Islet of Langerhans (tissue), 1 donor: ENCODE results near the gene ATRN.

ENCODE experiments used
- FAIRE-seq: peaks from one replicate; lab custom pipeline; 2011; peaks lifted over from hg19 to GRCh38; lab: Jason Lieb, UNC

Gene ATRN

DNA sequence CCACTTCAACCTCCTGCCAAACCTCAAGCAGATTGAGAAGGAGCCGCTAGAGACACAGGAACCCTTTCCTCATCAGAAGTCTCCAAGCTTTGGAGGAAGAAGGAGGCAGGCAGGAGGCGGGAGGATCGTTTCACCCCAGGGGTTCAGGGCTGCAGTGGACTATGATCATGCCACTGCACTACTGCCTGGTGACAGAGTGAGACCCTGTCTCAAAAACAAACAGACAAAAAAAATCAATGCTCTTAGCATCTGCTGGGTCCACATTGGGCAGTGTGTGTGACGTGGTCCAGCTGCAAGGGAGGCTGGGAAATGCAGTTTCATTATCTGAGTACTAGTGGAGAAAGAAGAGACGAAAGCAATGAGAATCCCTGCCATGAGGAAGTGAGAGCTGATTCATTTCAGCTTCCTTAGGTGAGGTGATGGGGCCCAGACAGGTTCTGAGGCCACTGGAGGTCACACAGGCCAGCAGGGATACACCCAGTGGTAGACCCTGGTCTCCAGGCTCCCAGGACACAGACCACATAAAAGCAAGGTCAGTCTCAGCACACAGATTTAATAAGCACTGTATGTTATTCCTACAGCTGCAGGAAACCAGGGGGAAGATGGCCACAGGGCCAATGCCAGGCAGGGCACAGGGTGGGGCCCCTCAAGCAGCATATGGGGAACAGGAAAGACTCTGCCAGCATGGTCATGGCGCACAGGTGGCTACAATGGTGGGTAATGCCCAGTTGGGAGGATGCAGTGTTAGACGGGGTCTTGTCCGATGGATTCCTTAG lies 188.1 kb downstream of the ATRN start:
- no peak for FAIRE-seq

DNA sequence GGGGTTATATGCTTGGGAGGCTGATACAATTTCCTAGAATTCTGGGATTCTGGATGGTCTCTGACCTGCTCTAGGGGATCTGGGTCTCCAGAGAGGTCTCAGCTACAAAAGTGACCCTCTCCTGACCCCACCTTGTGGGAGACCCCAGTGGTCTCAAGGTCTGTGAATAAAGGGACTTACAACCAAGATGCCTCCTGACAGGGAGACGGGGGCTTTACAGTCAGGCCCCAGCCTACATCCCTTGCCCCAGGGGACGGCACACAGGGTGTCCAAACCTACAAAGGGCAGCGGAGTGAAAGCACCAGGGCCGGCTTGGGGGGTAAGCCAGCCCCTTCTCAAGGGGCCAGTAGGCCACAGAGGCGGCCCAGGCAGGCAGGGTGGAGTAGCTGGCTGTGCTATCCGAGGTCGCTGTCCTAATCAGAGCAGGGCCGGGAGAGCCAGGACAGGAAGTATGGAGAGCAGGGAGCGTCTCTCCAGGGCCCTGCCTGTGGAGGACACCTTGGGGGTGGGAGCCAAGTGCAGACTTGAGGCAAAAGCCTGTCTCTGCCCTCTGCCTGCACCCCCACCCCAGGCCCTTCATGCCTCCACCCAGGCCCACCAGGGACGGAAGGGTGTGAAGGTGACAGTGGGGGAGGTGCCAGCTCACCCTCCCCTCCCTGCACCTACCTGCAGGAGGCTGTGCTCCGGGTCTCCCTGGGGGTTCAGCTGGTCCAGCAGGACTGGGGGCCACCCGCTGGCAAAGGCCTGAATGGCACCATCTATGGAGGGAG lies 188.9 kb downstream of the ATRN start:
- no peak for FAIRE-seq

DNA sequence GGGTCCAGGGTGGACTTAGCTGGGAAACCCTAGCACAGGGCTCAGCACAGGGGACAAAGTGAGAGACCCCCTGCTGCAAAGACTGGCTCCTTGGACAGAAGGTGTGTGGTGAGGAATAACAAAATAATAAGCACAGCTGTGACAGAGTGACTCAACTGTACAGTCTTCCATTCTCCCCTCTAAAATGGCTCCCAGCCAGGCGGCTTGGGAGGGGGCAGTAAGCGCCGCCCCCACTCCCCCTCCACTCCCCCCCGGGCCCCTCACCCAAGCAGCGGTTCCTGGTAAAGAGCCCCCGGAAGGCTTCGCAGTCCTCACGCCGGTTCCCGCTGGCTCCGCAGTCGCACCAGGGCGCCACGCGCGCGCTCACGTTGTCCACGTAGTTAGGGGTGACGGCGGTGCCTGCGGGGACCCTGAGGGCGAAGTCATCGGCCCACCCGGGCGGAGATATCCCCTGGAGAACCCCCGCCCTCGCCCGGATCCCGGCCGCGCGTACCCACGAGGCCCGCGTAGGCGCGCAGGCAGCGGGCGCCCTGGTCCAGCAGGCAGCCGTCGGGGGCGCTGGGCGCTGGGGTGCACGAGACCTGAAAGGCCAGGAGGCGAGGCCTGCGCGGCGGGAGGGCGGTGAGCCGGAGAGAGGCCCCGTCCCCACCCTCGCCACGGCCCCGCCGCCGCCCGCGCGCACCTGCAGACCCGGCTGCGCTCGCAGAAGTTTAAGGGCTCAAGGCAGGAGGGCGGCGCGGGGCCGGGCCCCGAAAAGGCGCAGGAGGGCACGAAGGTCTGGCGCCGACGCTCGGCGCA lies 189.6 kb downstream of the ATRN start:
- no peak for FAIRE-seq

GRCh38 chr20:3661060-3661813 lies 190.4 kb downstream of the ATRN start:
- no peak for FAIRE-seq

DNA sequence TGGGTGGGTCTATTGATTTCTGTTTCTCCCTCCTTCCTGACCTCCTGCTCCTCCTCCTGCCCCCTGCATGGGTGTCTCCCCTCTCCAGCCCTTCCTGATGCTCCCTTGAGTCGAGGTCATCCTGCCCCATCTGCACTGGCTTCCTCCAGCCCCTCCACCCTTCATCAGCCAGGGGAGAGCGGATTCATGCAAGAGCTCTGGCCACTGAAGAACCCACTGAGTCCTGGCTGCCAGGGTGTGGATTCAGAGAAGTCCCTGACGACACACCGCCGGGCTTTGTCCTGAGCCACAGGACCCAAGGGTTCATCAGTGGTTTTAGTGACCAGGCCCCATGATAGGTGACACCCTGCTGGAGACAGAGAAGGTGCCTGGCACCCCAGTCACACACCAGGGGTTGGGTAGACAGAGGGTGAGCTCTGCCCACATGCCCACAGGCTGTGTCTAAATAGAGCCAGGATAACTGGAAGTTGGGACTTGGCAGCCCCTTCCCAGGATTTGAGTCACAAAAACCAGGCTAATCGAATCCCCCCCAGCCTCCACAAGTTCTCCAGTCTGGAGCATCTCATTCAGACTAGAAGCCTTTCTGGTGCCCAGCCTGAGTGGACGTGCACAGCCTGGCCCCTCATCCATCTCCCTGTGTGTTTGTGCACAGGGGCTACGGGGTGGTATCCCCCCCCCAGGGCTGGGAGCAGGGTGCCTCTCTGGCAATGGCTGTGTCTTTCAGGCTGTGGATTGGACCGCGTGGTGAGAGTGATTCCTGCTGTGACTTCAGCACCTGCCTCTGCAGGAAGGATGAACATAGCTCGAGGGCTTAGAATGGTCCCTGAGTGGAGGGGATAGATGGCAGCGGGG lies 191.2 kb downstream of the ATRN start:
- FAIRE-seq: no peak

DNA sequence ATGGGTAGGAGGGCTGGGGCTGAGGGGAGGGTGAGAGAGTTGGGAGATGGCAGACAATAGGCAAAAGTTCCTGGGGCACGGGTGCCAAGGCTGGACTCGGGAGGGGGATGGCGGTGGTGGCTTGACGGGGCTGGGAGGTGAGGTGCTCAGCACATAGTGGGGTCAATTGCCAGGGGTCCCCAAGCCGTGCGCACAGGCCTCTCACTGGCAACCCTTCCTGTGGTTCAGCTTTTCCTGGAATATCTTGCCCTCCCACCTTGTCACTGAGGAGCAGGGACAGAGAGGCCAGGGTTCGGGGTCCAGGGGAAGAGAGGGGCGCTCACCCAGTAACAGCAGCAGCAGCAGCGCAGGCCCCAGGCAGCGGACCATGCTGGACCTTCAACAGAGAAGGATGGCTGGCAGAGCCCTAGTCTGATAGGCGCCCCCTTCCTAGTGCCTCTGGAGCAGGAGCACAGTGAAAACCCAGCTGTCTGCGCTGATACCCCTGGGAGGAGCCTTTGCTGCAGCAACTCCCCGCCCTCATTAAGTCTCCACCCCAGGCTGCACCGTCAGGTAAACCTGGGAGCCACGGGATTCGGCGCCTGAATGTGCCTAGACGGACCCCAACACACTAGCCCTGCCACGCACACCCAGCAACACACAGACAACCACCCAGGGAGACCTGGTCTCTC lies 192.3 kb downstream of the ATRN start, which contains the start of gene GFRA4:
GFRA4 (minus strand) TSS at position 369 of the 671 bp plus-strand sequence; CDS start at position 369, 0 bp downstream.
- FAIRE-seq: no peak

DNA sequence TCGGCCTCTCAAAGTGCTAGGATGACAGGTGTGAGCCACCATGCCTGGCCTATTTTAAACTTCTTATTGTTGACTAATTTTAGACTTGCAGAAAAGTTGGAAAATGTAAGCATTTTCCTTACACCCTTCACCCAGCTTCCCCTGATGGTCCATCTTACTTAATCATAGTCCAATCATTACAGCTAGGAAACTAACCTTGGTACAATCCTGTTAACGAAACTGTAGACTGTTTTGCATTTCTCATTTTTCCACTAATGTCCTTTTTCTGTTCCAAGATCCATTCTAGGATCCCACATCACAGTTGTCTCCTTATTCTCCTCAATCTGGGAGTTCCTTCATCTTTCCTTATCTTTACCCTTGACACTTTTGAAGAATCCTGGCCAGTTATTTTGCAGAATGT lies 193.0 kb downstream of the ATRN start:
- no peak for FAIRE-seq

DNA sequence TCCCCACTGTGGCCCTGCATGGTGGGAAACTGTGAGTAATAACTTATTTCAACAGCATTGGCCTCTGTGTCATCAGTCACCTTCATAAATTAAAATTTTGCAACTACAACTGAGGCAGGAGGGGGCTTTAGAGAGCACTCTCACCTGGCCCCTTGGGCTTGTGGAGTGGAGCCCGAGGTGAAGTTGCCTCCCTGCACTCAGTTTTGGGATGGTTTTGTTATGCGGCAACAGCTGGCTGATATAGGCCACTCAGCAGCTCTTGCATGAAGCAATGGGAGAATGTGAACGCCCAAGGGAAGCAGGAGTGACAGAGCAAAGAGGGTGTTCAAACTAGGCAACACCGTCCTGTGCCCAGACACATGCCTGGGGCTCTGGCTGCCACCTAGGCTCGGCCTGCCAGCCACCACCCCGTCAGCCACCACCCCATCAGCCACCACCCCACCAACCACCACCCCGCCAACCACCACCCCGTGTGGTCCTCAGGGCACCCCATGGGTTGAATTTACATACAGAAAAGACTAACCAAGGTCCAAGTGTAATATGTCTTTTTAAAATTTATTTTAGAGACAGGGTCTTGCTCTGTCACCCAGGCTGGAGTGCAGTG lies 196.7 kb downstream of the ATRN start:
- FAIRE-seq: no peak

DNA sequence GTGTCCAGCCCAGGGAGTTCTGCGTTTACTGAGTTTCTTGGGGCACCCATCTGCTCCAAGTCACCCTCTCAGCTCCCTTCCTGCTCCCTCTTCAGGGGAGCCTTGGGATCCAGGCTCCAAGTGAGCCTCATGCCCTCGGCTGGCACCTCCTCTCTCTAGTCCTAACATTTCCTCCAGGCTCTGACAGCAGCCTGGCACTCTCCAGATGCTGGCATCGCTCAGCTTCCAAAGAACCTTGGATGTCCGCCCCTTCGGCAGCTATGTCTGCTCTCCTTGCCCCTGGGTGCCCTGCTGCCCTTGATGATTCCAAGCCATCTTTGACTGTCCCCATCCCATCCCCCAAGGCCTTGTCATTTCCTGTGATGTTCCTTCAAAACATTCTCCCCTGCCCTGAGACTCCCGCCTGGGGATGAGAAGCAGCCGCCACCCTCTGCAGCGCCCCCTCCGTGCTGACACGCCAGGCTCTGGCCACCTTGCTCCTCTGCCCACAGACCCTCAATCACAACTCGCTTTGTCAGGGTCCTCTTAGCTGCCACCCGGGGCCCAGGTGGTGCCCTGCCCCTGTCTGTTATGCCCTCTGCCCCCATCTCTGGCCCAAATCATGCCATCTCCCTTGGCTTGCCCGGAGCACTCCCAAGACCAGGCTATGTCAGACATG lies 199.0 kb downstream of the ATRN start:
- FAIRE-seq: no peak

DNA sequence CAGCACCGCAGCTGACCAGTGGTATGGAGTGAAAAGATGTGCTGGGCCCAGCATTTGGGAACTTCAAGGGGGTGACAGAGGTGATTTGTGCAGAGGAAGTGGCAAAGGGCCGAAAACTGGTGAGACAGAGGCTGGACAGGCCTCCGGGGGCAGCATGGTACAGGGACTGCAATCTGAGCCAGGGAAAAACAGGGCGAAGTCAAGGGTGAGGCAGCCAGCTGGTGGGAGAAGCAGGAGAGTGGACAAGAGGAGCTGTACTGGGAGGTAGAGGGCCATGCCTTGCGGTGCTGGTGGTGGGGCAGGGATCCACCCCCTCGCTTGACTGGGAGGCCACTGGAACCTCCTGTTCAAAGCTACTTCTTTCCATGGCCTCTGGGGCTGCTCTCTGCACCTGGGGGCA lies 199.7 kb downstream of the ATRN start:
- FAIRE-seq: no peak

- FAIRE-seq: no peak
Measured at GRCh38 chr20:3670945-3671344, 200.1 kb downstream of the ATRN start.

GRCh38 chr20:3671986-3672546 lies 201.2 kb downstream of the ATRN start:
- no peak for FAIRE-seq

DNA sequence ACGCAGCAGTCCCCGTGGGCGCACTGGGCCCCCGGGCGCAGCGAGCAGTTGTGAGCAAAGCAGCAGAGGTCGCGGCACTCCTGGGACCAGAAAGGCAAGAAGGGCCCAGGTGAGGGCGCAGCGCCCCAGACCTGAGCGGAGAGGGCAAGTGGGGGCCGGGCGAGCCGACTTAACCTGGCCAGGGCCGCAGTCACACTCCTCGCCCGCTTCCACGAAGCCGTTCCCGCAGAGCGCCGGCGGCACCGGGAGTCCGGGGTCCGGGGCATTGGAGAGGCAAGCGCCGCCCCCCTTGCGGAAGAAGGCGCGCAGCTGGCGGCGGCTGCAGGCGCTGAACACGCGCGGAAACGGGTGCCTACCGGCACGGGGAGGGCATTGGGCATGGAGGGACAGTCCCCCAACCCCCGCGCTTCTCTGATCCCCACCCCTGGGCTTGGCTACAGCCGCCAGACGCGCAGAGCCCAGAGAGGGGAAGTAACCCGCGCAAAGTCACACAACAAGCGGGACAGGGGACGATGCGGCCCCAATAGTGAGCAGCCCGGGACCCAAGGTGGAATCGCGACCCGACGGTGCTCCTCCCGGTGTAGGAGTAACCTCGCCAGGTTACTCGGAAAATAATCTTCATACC lies 201.8 kb downstream of the ATRN start:
- no peak for FAIRE-seq

GRCh38 chr20:3673221-3674070 lies 202.6 kb downstream of the ATRN start:
- no peak for FAIRE-seq

DNA sequence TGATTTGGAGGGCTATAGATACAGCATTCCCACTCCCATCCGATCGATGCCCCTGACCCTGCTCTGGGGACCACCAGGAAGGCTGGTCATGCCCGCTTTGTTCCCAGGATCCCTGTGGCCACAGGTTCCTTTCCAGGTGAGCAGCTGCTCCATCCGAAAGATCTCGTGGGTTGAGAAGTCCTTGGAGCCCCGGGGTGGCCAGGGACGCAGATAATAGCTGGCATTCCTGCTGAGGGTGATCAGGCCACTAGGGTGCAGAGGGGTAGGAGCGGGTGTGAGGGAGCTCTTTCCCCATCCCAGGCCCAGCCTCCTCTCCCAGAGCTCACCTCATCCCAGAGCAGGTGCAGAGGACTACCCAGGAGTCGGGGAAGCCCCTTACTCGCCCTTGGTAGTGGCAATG lies 203.6 kb downstream of the ATRN start:
- FAIRE-seq: no peak

- no peak for FAIRE-seq
Measured at GRCh38 chr20:3674995-3675900, 204.4 kb downstream of the ATRN start.

DNA sequence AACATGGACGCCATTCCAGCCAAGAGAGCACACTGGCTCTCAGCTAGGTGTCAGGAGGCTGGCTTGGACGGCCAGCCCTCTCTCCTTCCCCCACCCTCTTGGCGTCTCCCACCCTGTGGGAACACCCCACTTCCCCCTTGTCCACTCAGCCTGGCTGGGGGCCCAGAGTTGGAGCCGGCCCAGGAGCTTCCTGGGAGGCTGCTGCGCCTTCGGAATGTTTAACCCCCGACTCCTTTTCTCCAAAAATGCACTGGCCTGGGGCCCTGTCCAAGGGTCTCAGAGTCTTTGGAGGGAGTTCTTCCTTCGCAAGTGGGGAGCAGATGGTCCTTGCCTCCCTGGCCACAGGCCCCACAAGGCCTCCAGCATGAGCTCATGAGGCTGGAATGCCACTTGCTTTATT lies 206.9 kb downstream of the ATRN start:
- FAIRE-seq: no peak
